ENCODE data around the gene SLAMF1.

- TF ChIP-seq POLR2A (IDR thresholded peaks at IDR 0.05) (no peak), CTCF (IDR thresholded peaks at IDR 0.05) (no peak)
Observed at GRCh38 chr1:160576884-160577283, 70.0 kb downstream of the SLAMF1 start.

Data from vagina (tissue), 2 donors.